ENCODE results near the gene ATP9A.

- TF ChIP-seq POLR2A (IDR thresholded peaks at IDR 0.05) (no peak), CTCF (IDR thresholded peaks at IDR 0.05) (no peak), POLR2AphosphoS5 (IDR thresholded peaks at IDR 0.05; ENCODE audit: insufficient read depth in 1 of 2, low read depth in 1 of 2) (no peak)
Observed at GRCh38 chr20:51790256-51790655, 22.1 kb upstream of the ATP9A start.
